ENCODE measurements around the gene SLC6A15. TPM values are rescaled to one million over a fixed set of nuclear protein-coding genes. Genes with fewer than 3 reads are reported as not detected.

The SLC6A15 gene
- total and polyA plus RNA-seq, 5 donors from 2014 or later = not detected

DNA sequence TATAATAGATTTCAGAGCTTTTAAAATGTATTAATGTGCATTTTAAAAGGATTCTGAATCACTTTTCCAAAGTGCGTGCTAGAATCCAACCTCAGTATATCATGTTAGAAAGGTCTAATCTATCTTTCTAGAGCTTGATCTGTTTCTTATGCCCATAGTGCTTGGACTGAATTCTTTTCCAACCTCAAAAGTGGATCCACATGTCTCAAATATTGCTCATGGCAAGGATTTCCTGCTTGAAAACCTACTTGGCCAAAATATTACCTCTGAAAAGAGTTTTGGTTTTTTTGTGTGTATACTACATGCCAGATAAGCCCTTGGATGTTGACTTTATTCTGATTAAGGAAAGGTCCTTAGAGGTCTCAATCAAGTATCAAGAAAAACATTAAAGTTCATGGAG lies 16.9 kb upstream of the SLC6A15 start:
- no peak for ATAC-seq (ENCODE audit: low read depth in 2 of 2)
- Mint-ChIP-seq H3K27ac (no peak overlapping the region), H3K36me3 (no peaks in the 10 kb centered on the region), H3K27me3 (no peaks in the 10 kb centered on the region), H3K9me3 (peaks cover 0 to 7% (median 2%) of the 10 kb centered on the region in 7 donors), H3K4me1 (no peaks in the 10 kb centered on the region), H3K4me3 (no peak overlapping the region)
- H3K27ac ChIP-seq (ENCODE audit: insufficient read depth, low read length, poor library complexity, severe bottlenecking) = no peak overlapping the region
- H3K9me3 ChIP-seq (ENCODE audit: control insufficient read depth in 2 of 2, low read length in 2 of 2) = no peaks in the 10 kb centered on the region
- DNase-seq = no peak
- H3K4me1 ChIP-seq (ENCODE audit: control insufficient read depth, insufficient read depth, low read length, poor library complexity, severe bottlenecking) = no peaks in the 10 kb centered on the region
- no peaks in the 10 kb centered on the region for H3K27me3 ChIP-seq (ENCODE audit: control insufficient read depth, insufficient read depth, low read length)
- no peak overlapping the region for H3K4me3 ChIP-seq (ENCODE audit: low read depth, low read length)
- H3K36me3 ChIP-seq (ENCODE audit: control insufficient read depth, insufficient read depth, low read length) = no peaks in the 10 kb centered on the region

GRCh38 chr12:84924981-84925380 lies 12.4 kb upstream of the SLC6A15 start:
- Histone ChIP-seq H3K4me1 (ENCODE audit: control insufficient read depth, insufficient read depth, low read length, poor library complexity, severe bottlenecking) (no peaks in the 10 kb centered on the region), H3K36me3 (ENCODE audit: control insufficient read depth, insufficient read depth, low read length) (no peaks in the 10 kb centered on the region), H3K27ac (ENCODE audit: insufficient read depth, low read length, poor library complexity, severe bottlenecking) (no peak overlapping the region), H3K27me3 (ENCODE audit: control insufficient read depth, insufficient read depth, low read length) (no peaks in the 10 kb centered on the region), H3K4me3 (ENCODE audit: low read depth, low read length) (no peak overlapping the region), H3K9me3 (ENCODE audit: control insufficient read depth in 2 of 2, low read length in 2 of 2) (no peaks in the 10 kb centered on the region)
- Mint-ChIP-seq H3K4me1 (no peaks in the 10 kb centered on the region), H3K36me3 (no peaks in the 10 kb centered on the region), H3K27me3 (no peaks in the 10 kb centered on the region), H3K27ac (no peak overlapping the region), H3K4me3 (no peak overlapping the region), H3K9me3 (peaks cover 0 to 1% (median 0%) of the 10 kb centered on the region in 7 donors)
- ATAC-seq (ENCODE audit: low read depth in 2 of 2) (no peak), DNase-seq (no peak)

- Mint-ChIP-seq H3K27ac (no peak overlapping the region), H3K4me1 (no peaks in the 10 kb centered on the region), H3K4me3 (no peak overlapping the region), H3K9me3 (peaks cover 0 to 2% (median 0%) of the 10 kb centered on the region in 7 donors), H3K27me3 (no peaks in the 10 kb centered on the region), H3K36me3 (no peaks in the 10 kb centered on the region)
- Histone ChIP-seq H3K27me3 (ENCODE audit: control insufficient read depth, insufficient read depth, low read length) (no peaks in the 10 kb centered on the region), H3K4me1 (ENCODE audit: control insufficient read depth, insufficient read depth, low read length, poor library complexity, severe bottlenecking) (no peaks in the 10 kb centered on the region), H3K4me3 (ENCODE audit: low read depth, low read length) (no peak overlapping the region), H3K9me3 (ENCODE audit: control insufficient read depth in 2 of 2, low read length in 2 of 2) (no peaks in the 10 kb centered on the region), H3K36me3 (ENCODE audit: control insufficient read depth, insufficient read depth, low read length) (no peaks in the 10 kb centered on the region), H3K27ac (ENCODE audit: insufficient read depth, low read length, poor library complexity, severe bottlenecking) (no peak overlapping the region)
- no peak for ATAC-seq (ENCODE audit: low read depth in 2 of 2)
- no peak for DNase-seq
Measured at GRCh38 chr12:84922693-84923092, 10.1 kb upstream of the SLC6A15 start.

DNA sequence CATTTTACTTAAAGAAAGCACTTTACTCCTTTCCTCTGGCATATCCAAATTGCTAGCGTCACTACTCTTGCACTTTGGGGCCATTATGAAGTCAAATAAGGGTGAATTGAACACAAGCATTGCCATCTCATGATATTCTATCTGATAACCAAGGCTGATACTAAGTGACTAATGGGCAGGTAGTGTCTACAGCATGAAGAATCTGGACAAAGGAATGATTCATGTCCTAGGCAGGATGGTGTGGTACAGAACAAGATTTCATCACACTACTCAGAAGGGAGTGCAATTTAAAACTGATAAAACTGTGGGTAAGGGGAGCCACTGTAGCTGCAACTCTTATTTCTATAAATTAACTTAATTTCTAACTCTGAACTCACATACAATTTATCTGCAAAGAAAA lies 7.7 kb upstream of the SLC6A15 start:
- no peak overlapping the region for H3K4me3 Mint-ChIP-seq
- Histone ChIP-seq H3K27ac (ENCODE audit: insufficient read depth, low read length, poor library complexity, severe bottlenecking) (no peak overlapping the region), H3K4me1 (ENCODE audit: control insufficient read depth, insufficient read depth, low read length, poor library complexity, severe bottlenecking) (no peaks in the 10 kb centered on the region), H3K36me3 (ENCODE audit: control insufficient read depth, insufficient read depth, low read length) (no peaks in the 10 kb centered on the region), H3K4me3 (ENCODE audit: low read depth, low read length) (no peak overlapping the region), H3K27me3 (ENCODE audit: control insufficient read depth, insufficient read depth, low read length) (no peaks in the 10 kb centered on the region), H3K9me3 (ENCODE audit: control insufficient read depth in 2 of 2, low read length in 2 of 2) (no peaks in the 10 kb centered on the region)
- no peaks in the 10 kb centered on the region for H3K4me1 Mint-ChIP-seq
- no peak overlapping the region for H3K27ac Mint-ChIP-seq
- no peaks in the 10 kb centered on the region for H3K36me3 Mint-ChIP-seq
- no peak for ATAC-seq (ENCODE audit: low read depth in 2 of 2)
- no peaks in the 10 kb centered on the region for H3K27me3 Mint-ChIP-seq
- H3K9me3 Mint-ChIP-seq = peaks cover 0 to 2% (median 0%) of the 10 kb centered on the region in 7 donors
- DNase-seq = no peak

DNA sequence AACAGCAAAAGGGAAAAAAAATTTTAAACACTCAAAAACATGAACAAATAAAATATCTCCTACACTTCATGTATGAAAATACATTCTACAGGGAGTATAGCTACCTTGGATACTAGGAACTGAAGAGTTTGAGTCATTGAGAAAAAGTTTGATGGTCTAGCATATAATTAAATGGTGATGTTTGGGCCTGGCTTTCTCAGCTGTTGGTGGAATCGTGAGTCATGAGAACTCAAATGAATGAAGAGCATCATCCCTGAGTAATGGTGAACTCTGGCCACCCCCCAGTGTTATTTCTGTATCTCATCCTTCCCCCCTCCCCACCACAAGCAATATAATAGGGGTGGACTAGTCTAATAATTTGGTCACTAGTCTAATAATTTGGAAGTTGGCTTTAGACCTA lies 6.7 kb upstream of the SLC6A15 start:
- Mint-ChIP-seq H3K4me3 (no peak overlapping the region), H3K9me3 (peaks cover 0 to 2% (median 0%) of the 10 kb centered on the region in 7 donors), H3K27me3 (peaks cover 5% of the 10 kb centered on the region), H3K36me3 (no peaks in the 10 kb centered on the region), H3K27ac (no peak overlapping the region), H3K4me1 (peaks cover 0 to under 1% (median 0%) of the 10 kb centered on the region in 4 donors)
- H3K4me1 ChIP-seq (ENCODE audit: control insufficient read depth, insufficient read depth, low read length, poor library complexity, severe bottlenecking) = no peaks in the 10 kb centered on the region
- no peaks in the 10 kb centered on the region for H3K27me3 ChIP-seq (ENCODE audit: control insufficient read depth, insufficient read depth, low read length)
- H3K4me3 ChIP-seq (ENCODE audit: low read depth, low read length) = no peak overlapping the region
- H3K27ac ChIP-seq (ENCODE audit: insufficient read depth, low read length, poor library complexity, severe bottlenecking) = no peak overlapping the region
- no peak for DNase-seq
- ATAC-seq (ENCODE audit: low read depth in 2 of 2) = no peak
- H3K36me3 ChIP-seq (ENCODE audit: control insufficient read depth, insufficient read depth, low read length) = no peaks in the 10 kb centered on the region
- H3K9me3 ChIP-seq (ENCODE audit: control insufficient read depth in 2 of 2, low read length in 2 of 2) = no peaks in the 10 kb centered on the region

GRCh38 chr12:84913129-84913515 lies 523 bp upstream of the SLC6A15 start:
- ATAC-seq (ENCODE audit: low read depth in 2 of 2) (no peak), DNase-seq (no peak)
- no peaks in the 10 kb centered on the region for H3K9me3 ChIP-seq (ENCODE audit: control insufficient read depth in 2 of 2, low read length in 2 of 2)
- H3K4me3 ChIP-seq (ENCODE audit: low read depth, low read length) = no peak overlapping the region
- H3K27ac Mint-ChIP-seq = no peak overlapping the region
- no peaks in the 10 kb centered on the region for H3K36me3 Mint-ChIP-seq
- H3K36me3 ChIP-seq (ENCODE audit: control insufficient read depth, insufficient read depth, low read length) = no peaks in the 10 kb centered on the region
- H3K27me3 Mint-ChIP-seq = peaks cover 32% of the 10 kb centered on the region
- no peaks in the 10 kb centered on the region for H3K4me1 ChIP-seq (ENCODE audit: control insufficient read depth, insufficient read depth, low read length, poor library complexity, severe bottlenecking)
- H3K9me3 Mint-ChIP-seq = no peaks in the 10 kb centered on the region
- H3K4me3 Mint-ChIP-seq = no peak overlapping the region
- H3K4me1 Mint-ChIP-seq = peaks cover 0 to 11% (median 4%) of the 10 kb centered on the region in 4 donors
- H3K27ac ChIP-seq (ENCODE audit: insufficient read depth, low read length, poor library complexity, severe bottlenecking) = no peak overlapping the region
- peaks cover 5% of the 10 kb centered on the region for H3K27me3 ChIP-seq (ENCODE audit: control insufficient read depth, insufficient read depth, low read length)

DNA sequence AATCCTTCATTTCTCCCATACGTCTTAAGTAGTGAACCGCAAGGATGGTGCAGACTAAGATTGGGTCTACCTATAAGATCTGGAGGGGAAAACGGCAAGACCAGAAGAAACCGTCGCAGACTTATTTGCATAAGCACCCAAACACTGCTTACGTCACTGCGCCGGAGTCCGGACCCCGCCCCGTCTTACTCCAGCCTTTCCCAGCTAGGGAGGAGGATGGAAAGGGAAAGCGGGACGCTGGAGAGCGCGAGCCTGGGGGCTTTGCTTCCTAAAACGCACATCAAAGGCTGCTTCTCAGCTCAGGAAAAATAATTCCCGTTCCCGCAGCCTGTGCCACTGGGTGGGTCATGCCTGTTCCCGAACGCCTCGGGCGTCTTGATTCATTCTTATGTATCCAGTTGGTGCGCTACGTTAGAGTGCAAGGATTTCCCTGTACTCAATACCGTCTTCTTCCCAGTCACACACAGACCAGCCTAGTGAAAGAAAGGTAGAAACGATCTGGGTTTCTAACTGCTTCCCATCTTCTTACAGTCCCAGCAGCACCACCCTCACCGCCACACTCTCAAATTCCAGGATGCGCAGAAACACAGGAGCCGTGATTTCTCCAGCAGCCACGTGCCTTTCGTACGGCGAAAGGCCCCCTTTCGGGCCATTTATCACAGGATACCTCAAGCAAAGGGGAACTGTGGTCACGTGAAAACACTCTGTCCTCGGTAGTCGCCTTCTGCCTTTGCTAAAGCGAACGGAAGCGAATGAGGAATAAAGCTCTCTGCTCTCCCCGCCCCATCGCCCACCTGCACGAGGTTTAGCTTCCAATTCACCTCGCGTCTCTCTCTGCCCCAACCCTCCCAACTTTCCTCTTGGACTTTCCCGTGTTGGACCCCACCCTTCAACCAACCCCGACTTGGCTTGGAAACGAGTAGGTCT lies 1.1 kb downstream of the SLC6A15 start:
- peaks cover 5% of the 10 kb centered on the region for H3K27me3 ChIP-seq (ENCODE audit: control insufficient read depth, insufficient read depth, low read length)
- H3K27me3 Mint-ChIP-seq = peaks cover 32% of the 10 kb centered on the region
- H3K4me1 ChIP-seq (ENCODE audit: control insufficient read depth, insufficient read depth, low read length, poor library complexity, severe bottlenecking) = no peaks in the 10 kb centered on the region
- ATAC-seq (ENCODE audit: low read depth in 2 of 2) (no peak), DNase-seq (no peak)
- H3K36me3 ChIP-seq (ENCODE audit: control insufficient read depth, insufficient read depth, low read length) = no peaks in the 10 kb centered on the region
- no peaks in the 10 kb centered on the region for H3K9me3 Mint-ChIP-seq
- no peak overlapping the region for H3K27ac Mint-ChIP-seq
- H3K27ac ChIP-seq (ENCODE audit: insufficient read depth, low read length, poor library complexity, severe bottlenecking) = no peak overlapping the region
- H3K9me3 ChIP-seq (ENCODE audit: control insufficient read depth in 2 of 2, low read length in 2 of 2) = no peaks in the 10 kb centered on the region
- H3K4me3 Mint-ChIP-seq = peak overlapping the region in 1 of 4 donors; percentile 71
- no peaks in the 10 kb centered on the region for H3K36me3 Mint-ChIP-seq
- H3K4me1 Mint-ChIP-seq = peaks cover 0 to 11% (median 4%) of the 10 kb centered on the region in 4 donors
- H3K4me3 ChIP-seq (ENCODE audit: low read depth, low read length) = no peak overlapping the region

Measured in CD4-positive, CD25-positive, alpha-beta regulatory T cell (primary cell).